B cell (primary cell): ENCODE data around the gene USP37. TPM values are rescaled to one million over a fixed set of nuclear protein-coding genes. Genes with fewer than 3 reads are reported as not detected.

Experiments used
- ATAC-seq: fragments of 200-7000 bp; cut with Tn5 transposase; one replicate; pipeline ENCODE4 v1.10.0; 2021; ENCODE audit warnings: low read depth, mild to moderate bottlenecking, moderate number of reproducible peaks, moderate library complexity
- CTCF ChIA-PET: fragments of 350-600 bp; sonication (Branson Sonifier 250); formaldehyde crosslinking; loops from one replicate; lab custom pipeline; 2021; ENCODE audit warnings: antibody characterized with exemption, inconsistent platforms; lab: Charles Lee
- POLR2A ChIA-PET: fragments of 350-600 bp; sonication (Branson Sonifier 250); formaldehyde crosslinking; loops from one replicate; lab custom pipeline; 2021; ENCODE audit warnings: antibody characterized with exemption; lab: Charles Lee
- DNase-seq: peaks from one replicate; pipeline ENCODE4 v3.0.0; 2013
- H2AFZ ChIP-seq: 2 replicates; pipeline ENCODE4 v1.6.1; 2012; ENCODE audit warnings: mild to moderate bottlenecking, low read depth, low read length; ENCODE audit not compliant: insufficient read depth, poor library complexity, severe bottlenecking
- H3K27ac ChIP-seq, 2 donors: 1 replicate in 1 of 2; 2 replicates in 1 of 2; pipeline ENCODE4 v1.5.1; 2012 to 2013; ENCODE audit warnings: low read length in 2 of 2, mild to moderate bottlenecking in 2 of 2, moderate library complexity in 1 of 2
- H3K27me3 ChIP-seq, 4 experiments: fragments of 200-600 bp in 1 of 4; sonication (generic) in 1 of 4; replicated peaks in 1 of 4; 1 replicate in 2 of 4; 2 replicates in 2 of 4; pipeline versions ENCODE4 v1.6.1 to v1.7.0; 2013 to 2016; ENCODE audit warnings: low read length in 3 of 4, mild to moderate bottlenecking in 2 of 4, mixed read lengths in 1 of 4, moderate library complexity in 1 of 4; ENCODE audit not compliant: insufficient read depth in 4 of 4, control insufficient read depth in 3 of 4; ENCODE audit errors: control extremely low read depth in 1 of 4
- H3K36me3 ChIP-seq, 2 experiments: replicated peaks in 1 of 2; 1 replicate in 1 of 2; 2 replicates in 1 of 2; pipeline versions ENCODE4 v1.6.1 to v1.7.1; 2013; ENCODE audit warnings: low read length in 1 of 2; ENCODE audit not compliant: insufficient read depth in 2 of 2, control insufficient read depth in 1 of 2; ENCODE audit errors: control extremely low read depth in 1 of 2, extremely low read depth in 1 of 2
- H3K4me1 ChIP-seq, 2 donors: fragments of 200-600 bp in 1 of 2; sonication (generic) in 1 of 2; 1 replicate in 1 of 2; 2 replicates in 1 of 2; pipeline versions ENCODE4 v1.5.1 to v1.6.1; 2013 to 2017; ENCODE audit warnings: low read length in 2 of 2; ENCODE audit not compliant: control insufficient read depth in 2 of 2, insufficient read depth in 2 of 2
- H3K4me2 ChIP-seq: replicated peaks from 2 replicates; pipeline ENCODE3; 2012; ENCODE audit warnings: mild to moderate bottlenecking, low read depth, low read length; ENCODE audit not compliant: poor library complexity, severe bottlenecking
- H3K4me3 ChIP-seq, 5 experiments: fragments of 200-600 bp in 1 of 5; sonication (generic) in 1 of 5; 1 replicate in 3 of 5; 2 replicates in 2 of 5; pipeline versions ENCODE4 v1.5.1 to v1.7.0; 2011 to 2016; ENCODE audit warnings: low read length in 4 of 5, mild to moderate bottlenecking in 4 of 5, low read depth in 2 of 5, control low read depth in 1 of 5, moderate library complexity in 1 of 5; ENCODE audit not compliant: insufficient read depth in 1 of 5; ENCODE audit errors: control extremely low read depth in 1 of 5, extremely low read depth in 1 of 5
- H3K79me2 ChIP-seq: fragments of 200-600 bp; sonication (generic); one replicate; pipeline ENCODE4 v1.6.0; 2016; ENCODE audit warnings: low read length; ENCODE audit not compliant: control insufficient read depth, insufficient read depth
- H3K9ac ChIP-seq: fragments of 200-600 bp; sonication (generic); 2 replicates; pipeline ENCODE4 v1.6.1; 2017; ENCODE audit warnings: mild to moderate bottlenecking, low read length, moderate library complexity
- H3K9me3 ChIP-seq, 3 donors: one replicate each; pipeline versions ENCODE4 v1.6.1 to v1.7.1; 2013; ENCODE audit warnings: low read length in 2 of 3; ENCODE audit not compliant: control insufficient read depth in 2 of 3, insufficient read depth in 1 of 3; ENCODE audit errors: control extremely low read depth in 1 of 3
- H4K20me1 ChIP-seq: 2 replicates; pipeline ENCODE4 v1.6.0; 2012; ENCODE audit warnings: mild to moderate bottlenecking, low read length; ENCODE audit not compliant: insufficient read depth, control insufficient read depth, poor library complexity, severe bottlenecking
- H3K27ac Mint-ChIP-seq: one replicate; pipeline ENCODE4 v1.8.0; 2021; ENCODE audit warnings: mixed read lengths
- H3K27me3 Mint-ChIP-seq: one replicate; pipeline ENCODE4 v1.8.0; 2021; ENCODE audit warnings: mixed read lengths
- H3K4me1 Mint-ChIP-seq: one replicate; pipeline ENCODE4 v1.8.0; 2021; ENCODE audit warnings: mixed read lengths
- H3K4me3 Mint-ChIP-seq: one replicate; pipeline ENCODE4 v1.8.0; 2021; ENCODE audit warnings: mixed read lengths
- H3K9me3 Mint-ChIP-seq: one replicate; pipeline ENCODE4 v1.8.0; 2022; ENCODE audit warnings: mixed read lengths; ENCODE audit not compliant: insufficient read depth
- CTCF ChIP-seq: fragments of 200-600 bp; IDR thresholded peaks from one replicate; pipeline ENCODE4 v1.8.0; 2022; ENCODE audit warnings: antibody characterized with exemption, mild to moderate bottlenecking
- EZH2 ChIP-seq: IDR thresholded peaks from 2 replicates; pipeline ENCODE4 v1.6.1; 2012; ENCODE audit warnings: borderline replicate concordance, low read depth, mild to moderate bottlenecking, moderate library complexity, low read length; ENCODE audit not compliant: insufficient read depth, poor library complexity, severe bottlenecking
- WGBS: methylation state at CpG from one replicate; pipeline ENCODE4 v1.1.5; 2013; ENCODE audit warnings: missing lambda C conversion rate; ENCODE audit not compliant: insufficient coverage; 5-methylcytosine and 5-hydroxymethylcytosine counted together
- intact Hi-C: fragments of 100-400 bp; cut with micrococcal nuclease; formaldehyde crosslinking; loops from one replicate; pipeline ENCODE4 v1.10.0; 2022
- polyA plus RNA-seq: library from polyadenylated mRNA; depleted of rRNA; stranded (reverse); fragments of >200 nt; gene quantifications from 2 replicates; pipeline ENCODE4 v1.2.3, GENCODE V29; 2012
- total RNA-seq, 2 donors: library from RNA; stranded (reverse); fragments of 120-200 nt in 1 of 2; gene quantifications; 1 replicate in 1 of 2; 2 replicates in 1 of 2; pipeline versions ENCODE4 v1.2.3 to v1.2.4, GENCODE V29; 2013 to 2022

The USP37 gene
- total and polyA plus RNA-seq, 2 donors (not counting 1 experiment from before 2014, with no cell fraction given) = 3.1 to 29.0 TPM

GRCh38 chr2:218419630-218420216 lies 148.4 kb downstream of the USP37 start:
- WGBS = 95% methylated on average over 2 of the region's 7 CpGs
- H3K9ac ChIP-seq = no peak overlapping the region
- H3K4me3 Mint-ChIP-seq = no peak overlapping the region
- no peaks in the 10 kb centered on the region for H3K9me3 ChIP-seq
- H3K27ac Mint-ChIP-seq = no peak overlapping the region
- no peaks in the 10 kb centered on the region for H3K4me1 ChIP-seq
- H2AFZ ChIP-seq = no peak overlapping the region
- no peak overlapping the region for H3K27ac ChIP-seq
- no peak for TF ChIP-seq CTCF
- no peak overlapping the region for H3K4me3 ChIP-seq
- no peaks in the 10 kb centered on the region for H3K4me1 Mint-ChIP-seq
- DNase-seq = no peak
- no peaks in the 10 kb centered on the region for H3K36me3 ChIP-seq
- POLR2A ChIA-PET = interaction anchor here (0.7 kb wide), 1 partner anchor 10 kb away, joined by 3 read pairs; no protein-coding TSS in a partner anchor
- no peaks in the 10 kb centered on the region for H3K79me2 ChIP-seq
- no peak for ATAC-seq
- no peak overlapping the region for H3K4me2 ChIP-seq
- no peaks in the 10 kb centered on the region for H3K9me3 Mint-ChIP-seq
- no peaks in the 10 kb centered on the region for H3K27me3 ChIP-seq
- no peaks in the 10 kb centered on the region for H3K27me3 Mint-ChIP-seq
- intact Hi-C loops = no loop called here
- CTCF ChIA-PET = no interaction called here
- no peaks in the 10 kb centered on the region for H4K20me1 ChIP-seq

GRCh38 chr2:218418717-218419458 lies 149.3 kb downstream of the USP37 start, which contains the start of gene VIL1:
Gene VIL1 (plus strand): TSS chr2:218419123. CDS start chr2:218423779, 4,656 bp downstream.
- no peaks in the 10 kb centered on the region for H3K36me3 ChIP-seq
- ATAC-seq = no peak
- no peaks in the 10 kb centered on the region for H3K9me3 Mint-ChIP-seq
- H2AFZ ChIP-seq = no peak within 1 kb of the TSS
- DNase-seq = no peak
- no peak within 1 kb of the TSS for H3K9ac ChIP-seq
- no peak within 1 kb of the TSS for H3K27ac ChIP-seq
- H3K27ac Mint-ChIP-seq = no peak within 1 kb of the TSS
- H4K20me1 ChIP-seq = no peaks in the 10 kb centered on the region
- no peaks in the 10 kb centered on the region for H3K9me3 ChIP-seq
- H3K27me3 ChIP-seq = no peaks in the 10 kb centered on the region
- H3K27me3 Mint-ChIP-seq = no peaks in the 10 kb centered on the region
- no peaks in the 10 kb centered on the region for H3K4me1 Mint-ChIP-seq
- no peaks in the 10 kb centered on the region for H3K4me1 ChIP-seq
- CTCF ChIA-PET = no interaction called here
- no peaks in the 10 kb centered on the region for H3K79me2 ChIP-seq
- intact Hi-C loops = no loop called here
- no peak within 1 kb of the TSS for H3K4me3 ChIP-seq
- POLR2A ChIA-PET = no interaction called here
- H3K4me2 ChIP-seq = no peak within 1 kb of the TSS
- no peak within 1 kb of the TSS for H3K4me3 Mint-ChIP-seq
- no peak for TF ChIP-seq EZH2
- no peak for TF ChIP-seq CTCF
- 89% methylated on average over 9 of the region's 9 CpGs for WGBS
